MM.1S (cell line): ENCODE measurements around the gene CAPN15.

ENCODE experiments used
- DNase-seq: peaks from one replicate; pipeline ENCODE4 v3.0.0-alpha.2; 2015
- H2AFZ ChIP-seq: fragments of 300-600 bp; sonication (generic); 2 replicates; pipeline ENCODE4 v1.6.0; 2016; ENCODE audit warnings: antibody characterized with exemption, low read length
- H3F3A ChIP-seq: fragments of 300-600 bp; sonication (generic); 2 replicates; pipeline ENCODE4 v1.6.1; 2016; ENCODE audit warnings: mild to moderate bottlenecking, antibody characterized with exemption, low read length, moderate library complexity, mixed read lengths; ENCODE audit not compliant: insufficient read depth
- H3K27ac ChIP-seq: fragments of 300-600 bp; sonication (generic); 2 replicates; pipeline ENCODE4 v1.5.1; 2016; ENCODE audit warnings: mild to moderate bottlenecking, low read length
- H3K27me3 ChIP-seq: fragments of 300-600 bp; sonication (generic); replicated peaks from 2 replicates; pipeline ENCODE4 v1.6.0; 2016; ENCODE audit warnings: low read length; ENCODE audit not compliant: insufficient read depth
- H3K36me3 ChIP-seq: fragments of 300-600 bp; sonication (generic); replicated peaks from 2 replicates; pipeline ENCODE4 v1.6.1; 2016; ENCODE audit warnings: mild to moderate bottlenecking, low read length, mixed read lengths; ENCODE audit not compliant: insufficient read depth
- H3K4me1 ChIP-seq: fragments of 300-600 bp; sonication (generic); 2 replicates; pipeline ENCODE4 v1.6.1; 2016; ENCODE audit warnings: low read length, mixed read lengths
- H3K4me2 ChIP-seq: fragments of 300-600 bp; sonication (generic); 2 replicates; pipeline ENCODE4 v1.6.0; 2016; ENCODE audit warnings: low read depth, low read length
- H3K4me3 ChIP-seq: fragments of 300-600 bp; sonication (generic); 2 replicates; pipeline ENCODE4 v1.5.1; 2016; ENCODE audit warnings: low read length, mixed read lengths
- H3K79me2 ChIP-seq: fragments of 300-600 bp; sonication (generic); 2 replicates; pipeline ENCODE4 v1.6.1; 2016; ENCODE audit warnings: mixed run types, low read length, mixed read lengths
- H3K9ac ChIP-seq: fragments of 300-600 bp; sonication (generic); 2 replicates; pipeline ENCODE4 v1.6.1; 2016; ENCODE audit warnings: low read length, mixed read lengths
- H3K9me2 ChIP-seq: fragments of 300-600 bp; sonication (generic); replicated peaks from 2 replicates; pipeline ENCODE4 v1.6.1; 2016; ENCODE audit warnings: mild to moderate bottlenecking, low read length, mixed read lengths; ENCODE audit not compliant: insufficient read depth
- H3K9me3 ChIP-seq: fragments of 300-600 bp; sonication (generic); replicated peaks from 2 replicates; pipeline ENCODE4 v1.6.1; 2016; ENCODE audit warnings: mild to moderate bottlenecking, low read length, mixed read lengths; ENCODE audit not compliant: insufficient read depth
- H4K20me1 ChIP-seq: fragments of 300-600 bp; sonication (generic); 2 replicates; pipeline ENCODE4 v1.6.1; 2016; ENCODE audit warnings: mild to moderate bottlenecking, low read length, moderate library complexity, mixed read lengths; ENCODE audit not compliant: insufficient read depth
- CTCF ChIP-seq: fragments of 300-600 bp; sonication (generic); IDR thresholded peaks from 2 replicates; pipeline ENCODE4 v1.5.1; 2016; ENCODE audit warnings: antibody characterized with exemption, low read length, mixed read lengths
- EZH2 ChIP-seq: fragments of 300-600 bp; sonication (generic); optimal IDR thresholded peaks from 2 replicates; pipeline ENCODE3; 2017; ENCODE audit warnings: low read depth, mild to moderate bottlenecking, antibody characterized with exemption, low read length, mixed read lengths
- EZH2phosphoT487 ChIP-seq: fragments of 300-600 bp; sonication (generic); IDR thresholded peaks from 2 replicates; pipeline ENCODE4 v1.6.1; 2018; ENCODE audit warnings: antibody characterized with exemption, low read length

Gene CAPN15

DNA sequence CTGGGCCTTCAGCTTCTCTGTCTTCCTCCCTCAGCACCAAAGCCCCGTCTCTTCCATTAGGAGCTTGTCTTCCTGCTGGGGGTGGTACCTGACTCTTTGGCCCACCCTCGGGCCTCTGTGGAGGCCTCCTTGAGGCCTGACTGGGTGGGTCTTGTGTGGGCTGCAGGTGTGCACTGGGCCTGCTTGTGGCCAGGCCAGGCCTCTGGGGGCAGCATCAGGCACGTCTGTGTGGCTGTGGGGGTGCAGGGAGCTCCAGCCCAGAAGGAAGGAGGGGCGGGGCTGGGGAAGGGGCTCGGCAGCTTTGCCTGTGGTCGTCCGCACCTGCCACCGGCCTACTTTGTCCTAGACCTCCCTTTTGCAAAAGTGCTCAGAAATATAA, 49.3 kb downstream of the CAPN15 start:
- Histone ChIP-seq H3K4me3 (no peak overlapping the region), H3K9me3 (no peaks in the 10 kb centered on the region), H3K79me2 (peaks cover 5% of the 10 kb centered on the region; the same call in 1 of the 2 replicates), H3K4me2 (no peak overlapping the region), H3K9ac (no peak overlapping the region), H3K36me3 (no peaks in the 10 kb centered on the region), H3K27me3 (no peaks in the 10 kb centered on the region), H4K20me1 (no peaks in the 10 kb centered on the region), H3K4me1 (no peaks in the 10 kb centered on the region), H3F3A (no peaks in the 10 kb centered on the region), H2AFZ (no peak overlapping the region), H3K9me2 (no peaks in the 10 kb centered on the region), H3K27ac (no peak overlapping the region)
- no peak for TF ChIP-seq EZH2phosphoT487
- TF ChIP-seq CTCF = no peak
- no peak for TF ChIP-seq EZH2
- DNase-seq = no peak

GRCh38 chr16:577796-578195, 50.3 kb downstream of the CAPN15 start:
- Histone ChIP-seq H3K9me2 (no peaks in the 10 kb centered on the region), H3K27me3 (no peaks in the 10 kb centered on the region), H3K9ac (no peak overlapping the region), H4K20me1 (no peaks in the 10 kb centered on the region), H3K79me2 (no peaks in the 10 kb centered on the region), H3K4me1 (no peaks in the 10 kb centered on the region), H3K9me3 (no peaks in the 10 kb centered on the region), H3K27ac (no peak overlapping the region), H3F3A (no peaks in the 10 kb centered on the region), H3K4me3 (no peak overlapping the region), H3K36me3 (no peaks in the 10 kb centered on the region), H2AFZ (no peak overlapping the region), H3K4me2 (no peak overlapping the region)
- TF ChIP-seq EZH2 = no peak
- no peak for DNase-seq

- no peak overlapping the region for H3K4me3 ChIP-seq
- H2AFZ ChIP-seq = no peak overlapping the region
- H3K9me2 ChIP-seq = no peaks in the 10 kb centered on the region
- no peaks in the 10 kb centered on the region for H3K27me3 ChIP-seq
- no peak overlapping the region for H3K4me2 ChIP-seq
- no peaks in the 10 kb centered on the region for H3F3A ChIP-seq
- TF ChIP-seq CTCF = no peak
- TF ChIP-seq EZH2 = no peak
- no peak for TF ChIP-seq EZH2phosphoT487
- no peak overlapping the region for H3K9ac ChIP-seq
- H4K20me1 ChIP-seq = no peaks in the 10 kb centered on the region
- H3K79me2 ChIP-seq = no peaks in the 10 kb centered on the region
- no peaks in the 10 kb centered on the region for H3K4me1 ChIP-seq
- no peaks in the 10 kb centered on the region for H3K9me3 ChIP-seq
- DNase-seq = no peak
- no peak overlapping the region for H3K27ac ChIP-seq
- no peaks in the 10 kb centered on the region for H3K36me3 ChIP-seq
Observed at GRCh38 chr16:578232-578869, 50.8 kb downstream of the CAPN15 start.

GRCh38 chr16:578870-579405, 51.4 kb downstream of the CAPN15 start:
- H4K20me1 ChIP-seq = no peaks in the 10 kb centered on the region
- no peaks in the 10 kb centered on the region for H3K4me1 ChIP-seq
- no peaks in the 10 kb centered on the region for H3K9me3 ChIP-seq
- peak; percentile 85 for DNase-seq
- H3K4me2 ChIP-seq = peak overlapping the region; percentile 51; the same call in 1 of the 2 replicates
- no peak overlapping the region for H3K27ac ChIP-seq
- H2AFZ ChIP-seq = no peak overlapping the region
- no peaks in the 10 kb centered on the region for H3K79me2 ChIP-seq
- H3K9ac ChIP-seq = no peak overlapping the region
- no peaks in the 10 kb centered on the region for H3F3A ChIP-seq
- H3K36me3 ChIP-seq = no peaks in the 10 kb centered on the region
- H3K9me2 ChIP-seq = no peaks in the 10 kb centered on the region
- TF ChIP-seq EZH2phosphoT487 = no peak
- peak; percentile 90 for TF ChIP-seq CTCF
- no peak for TF ChIP-seq EZH2
- no peak overlapping the region for H3K4me3 ChIP-seq
- H3K27me3 ChIP-seq = no peaks in the 10 kb centered on the region
